ENCODE results near the gene COL7A1.

DNA sequence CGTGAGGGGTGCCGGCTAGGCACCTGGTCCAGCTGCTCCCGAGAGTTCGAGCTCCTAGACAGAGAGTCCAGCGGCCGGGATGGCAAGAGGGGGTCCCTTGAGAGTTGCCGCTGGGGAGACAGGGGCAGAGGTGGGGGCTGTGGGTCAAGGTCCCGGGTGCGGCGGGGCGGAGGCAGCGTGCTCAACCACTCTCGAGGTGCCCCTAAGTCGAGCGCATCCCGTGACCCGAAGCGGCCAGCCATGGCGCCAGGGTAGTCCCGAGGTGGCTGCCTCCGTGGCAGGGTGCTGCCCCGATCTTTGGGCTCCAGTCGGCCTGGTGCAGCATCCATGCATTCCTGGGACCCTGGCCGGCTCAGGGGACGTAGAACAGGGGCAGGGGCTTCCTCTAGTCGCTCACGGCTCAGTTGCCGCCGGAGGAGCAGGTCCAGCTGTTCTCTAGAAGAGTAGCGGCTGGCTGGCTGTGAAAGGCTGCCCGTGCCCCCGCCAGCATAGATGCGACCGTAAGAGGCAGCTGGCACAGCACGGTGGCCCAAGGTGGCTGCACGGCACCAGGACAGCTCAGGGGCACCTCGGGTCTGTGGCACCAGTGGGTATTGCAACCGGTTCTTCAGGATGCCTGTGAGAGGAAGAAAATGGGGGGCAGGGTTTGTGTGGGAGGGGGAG is 44.9 kb upstream of the COL7A1 start:
- TF ChIP-seq CTCF (conservative IDR thresholded peaks at IDR 0.05 in 1 of 2, IDR thresholded peaks at IDR 0.05 in 1 of 2; ENCODE audit: extremely low read depth in 1 of 2, insufficient read depth in 1 of 2, low read depth in 1 of 2, low read length in 2 of 2) (no peak), EZH2 (IDR thresholded peaks at IDR 0.05; ENCODE audit: borderline replicate concordance, low read length) (no peak)

All from mammary epithelial cell (primary cell).